ENCODE measurements around the gene ZNF630. TPM values are rescaled to one million over a fixed set of nuclear protein-coding genes. Genes with fewer than 3 reads are reported as not detected.

The ZNF630 gene
- total and polyA plus RNA-seq, 2 experiments from 2014 or later: 0.22 to 0.53 TPM

DNA sequence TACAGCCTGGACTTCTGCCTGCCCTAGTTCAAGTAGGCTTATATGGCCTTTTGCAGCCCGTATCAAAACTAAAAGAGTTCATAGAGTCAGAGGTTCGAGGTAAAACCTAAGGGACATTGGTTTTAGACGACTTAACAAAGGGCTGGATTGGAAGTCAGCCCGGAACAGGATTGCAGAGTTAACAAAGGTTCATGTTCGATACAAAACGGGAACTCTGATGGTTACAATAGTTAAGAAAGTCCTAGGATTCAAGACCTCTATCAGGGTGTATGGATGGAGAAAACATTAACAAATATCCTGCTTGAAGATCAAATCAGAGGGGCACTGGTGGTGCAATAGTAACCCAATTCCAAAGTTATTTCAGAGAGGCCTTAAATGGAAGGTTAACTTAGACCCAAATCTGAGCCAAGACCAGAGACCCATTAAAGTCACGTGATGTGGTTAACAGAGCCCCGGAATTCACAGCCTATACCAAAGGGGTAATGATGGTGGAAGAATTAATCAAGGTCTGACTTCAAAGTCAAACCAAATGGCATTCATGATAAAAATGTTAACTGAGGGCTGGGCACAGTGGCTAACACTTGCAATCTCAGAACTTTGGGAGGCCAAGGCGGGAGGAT, 656 bp upstream of the ZNF630 start:
- Histone ChIP-seq H3K36me3 (ENCODE audit: low read depth) (no peaks in the 10 kb centered on the region), H3K4me1 (ENCODE audit: insufficient read depth) (no peaks in the 10 kb centered on the region), H4K20me1 (ENCODE audit: insufficient read depth) (no peaks in the 10 kb centered on the region), H3K9me2 (ENCODE audit: insufficient read depth) (no peaks in the 10 kb centered on the region), H3K27ac (no peak overlapping the region), H3K9me3 (ENCODE audit: low read depth) (no peaks in the 10 kb centered on the region), H3K4me2 (ENCODE audit: unreplicated experiment) (peak overlapping the region; percentile 83), H3K79me2 (ENCODE audit: insufficient read depth) (no peaks in the 10 kb centered on the region), H3K4me3 (peak overlapping the region; percentile 84), H3K27me3 (replicated peaks; ENCODE audit: insufficient read depth) (no peaks in the 10 kb centered on the region), H3F3A (ENCODE audit: insufficient read depth) (no peaks in the 10 kb centered on the region), H3K9ac (no peak overlapping the region), H2AFZ (peak overlapping the region; percentile 97)
- WGBS, 2 experiments (ENCODE audit: low coverage in 1 of 2, low lambda C conversion rate in 2 of 2, missing lambda C conversion rate in 2 of 2): 67 to 68% methylated on average over 9 of the region's 9 CpGs
- no peak for TF ChIP-seq EZH2 (IDR thresholded peaks at IDR 0.05; ENCODE audit: insufficient read depth, poor library complexity, severe bottlenecking)
- no peak for TF ChIP-seq EZH2phosphoT487 (IDR thresholded peaks at IDR 0.05; ENCODE audit: insufficient read depth, low read depth)
- DNase-seq: no peak
- in situ Hi-C loops (cut with MboI): no loop called here

DNA sequence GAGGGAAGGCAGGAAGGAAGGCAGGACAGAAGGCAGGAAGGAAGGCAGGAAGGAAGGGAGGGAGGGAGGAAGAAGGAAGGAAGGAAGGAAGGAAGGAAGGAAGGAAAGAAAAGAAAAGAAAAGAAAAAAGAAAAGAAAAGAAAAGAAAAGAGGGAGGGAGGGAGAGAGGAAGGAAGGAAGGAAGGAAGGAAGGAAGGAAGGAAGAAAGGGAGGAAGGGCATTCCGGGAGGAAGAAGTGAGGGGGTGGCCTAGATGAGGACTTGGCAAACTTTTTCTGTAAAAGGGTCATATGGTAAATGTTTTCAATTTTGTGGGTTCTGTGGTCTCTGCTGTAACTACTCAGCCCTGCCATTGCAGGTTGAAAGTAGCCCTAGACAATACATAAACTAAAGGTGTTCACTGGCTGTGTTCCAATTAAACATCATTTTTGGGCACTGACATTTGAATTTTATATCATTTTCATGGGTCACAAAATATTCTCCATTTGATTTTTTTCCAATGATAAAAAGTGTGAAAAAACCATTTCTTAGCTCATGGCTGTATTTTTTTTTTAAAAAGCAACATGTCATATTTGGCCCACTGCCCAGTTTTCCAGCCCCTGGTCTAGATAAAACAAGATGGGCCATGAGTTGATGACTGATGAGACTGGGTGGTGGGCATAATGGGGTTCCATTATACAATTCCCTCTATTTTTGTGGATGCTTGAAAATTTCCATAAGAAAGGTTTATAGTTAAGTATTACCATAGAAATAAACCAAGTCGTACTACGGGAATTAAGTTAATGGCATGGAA, 3.1 kb downstream of the ZNF630 start:
- H3K9me2 ChIP-seq (ENCODE audit: insufficient read depth): no peaks in the 10 kb centered on the region
- H3F3A ChIP-seq (ENCODE audit: insufficient read depth): no peaks in the 10 kb centered on the region
- H3K27me3 ChIP-seq (replicated peaks; ENCODE audit: insufficient read depth): no peaks in the 10 kb centered on the region
- no peak overlapping the region for H3K9ac ChIP-seq
- no peak overlapping the region for H2AFZ ChIP-seq
- TF ChIP-seq EZH2 (IDR thresholded peaks at IDR 0.05; ENCODE audit: insufficient read depth, poor library complexity, severe bottlenecking): no peak
- no peak for TF ChIP-seq EZH2phosphoT487 (IDR thresholded peaks at IDR 0.05; ENCODE audit: insufficient read depth, low read depth)
- no peaks in the 10 kb centered on the region for H3K9me3 ChIP-seq (ENCODE audit: low read depth)
- H3K79me2 ChIP-seq (ENCODE audit: insufficient read depth): no peaks in the 10 kb centered on the region
- H3K4me3 ChIP-seq: no peak overlapping the region
- H4K20me1 ChIP-seq (ENCODE audit: insufficient read depth): no peaks in the 10 kb centered on the region
- H3K4me2 ChIP-seq (ENCODE audit: unreplicated experiment): no peak overlapping the region
- in situ Hi-C loops (cut with MboI): no loop called here
- no peaks in the 10 kb centered on the region for H3K4me1 ChIP-seq (ENCODE audit: insufficient read depth)
- DNase-seq: no peak
- WGBS, 2 experiments (ENCODE audit: low coverage in 1 of 2, low lambda C conversion rate in 2 of 2, missing lambda C conversion rate in 2 of 2): 90 to 95% methylated on average over 3 of the region's 3 CpGs
- H3K36me3 ChIP-seq (ENCODE audit: low read depth): no peaks in the 10 kb centered on the region
- H3K27ac ChIP-seq: no peak overlapping the region

DNA sequence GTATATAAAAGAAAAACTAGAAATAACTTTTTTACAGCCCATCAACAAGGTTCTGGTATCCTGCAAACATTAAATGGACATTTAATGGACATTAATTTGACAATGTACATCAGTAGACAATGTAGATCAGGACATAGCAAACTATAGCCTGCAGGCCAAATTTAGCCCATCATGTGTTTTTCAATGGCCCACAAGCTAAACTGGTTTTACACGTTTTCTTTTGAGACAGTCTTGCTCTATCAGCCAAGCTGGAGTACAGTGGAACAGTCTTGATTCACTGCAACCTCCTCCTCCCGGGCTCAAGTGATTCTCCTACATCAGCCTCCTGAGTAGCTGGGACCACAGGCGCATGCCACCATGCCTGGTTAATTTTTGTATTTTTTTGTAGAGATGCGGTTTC, 7.2 kb downstream of the ZNF630 start:
- no peaks in the 10 kb centered on the region for H3F3A ChIP-seq (ENCODE audit: insufficient read depth)
- H3K9me3 ChIP-seq (ENCODE audit: low read depth): no peaks in the 10 kb centered on the region
- H3K4me1 ChIP-seq (ENCODE audit: insufficient read depth): no peaks in the 10 kb centered on the region
- no peak overlapping the region for H3K9ac ChIP-seq
- no peaks in the 10 kb centered on the region for H3K79me2 ChIP-seq (ENCODE audit: insufficient read depth)
- WGBS, 2 experiments (ENCODE audit: low coverage in 1 of 2, low lambda C conversion rate in 2 of 2, missing lambda C conversion rate in 2 of 2): 79 to 86% methylated on average over 3 to 4 of the region's 4 CpGs
- H3K4me3 ChIP-seq: no peak overlapping the region
- in situ Hi-C loops (cut with MboI): no loop called here
- H3K4me2 ChIP-seq (ENCODE audit: unreplicated experiment): no peak overlapping the region
- no peaks in the 10 kb centered on the region for H3K36me3 ChIP-seq (ENCODE audit: low read depth)
- H3K9me2 ChIP-seq (ENCODE audit: insufficient read depth): no peaks in the 10 kb centered on the region
- no peak for TF ChIP-seq EZH2 (IDR thresholded peaks at IDR 0.05; ENCODE audit: insufficient read depth, poor library complexity, severe bottlenecking)
- TF ChIP-seq EZH2phosphoT487 (IDR thresholded peaks at IDR 0.05; ENCODE audit: insufficient read depth, low read depth): no peak
- no peaks in the 10 kb centered on the region for H4K20me1 ChIP-seq (ENCODE audit: insufficient read depth)
- no peak overlapping the region for H3K27ac ChIP-seq
- no peaks in the 10 kb centered on the region for H3K27me3 ChIP-seq (replicated peaks; ENCODE audit: insufficient read depth)
- no peak overlapping the region for H2AFZ ChIP-seq
- DNase-seq: no peak

DNA sequence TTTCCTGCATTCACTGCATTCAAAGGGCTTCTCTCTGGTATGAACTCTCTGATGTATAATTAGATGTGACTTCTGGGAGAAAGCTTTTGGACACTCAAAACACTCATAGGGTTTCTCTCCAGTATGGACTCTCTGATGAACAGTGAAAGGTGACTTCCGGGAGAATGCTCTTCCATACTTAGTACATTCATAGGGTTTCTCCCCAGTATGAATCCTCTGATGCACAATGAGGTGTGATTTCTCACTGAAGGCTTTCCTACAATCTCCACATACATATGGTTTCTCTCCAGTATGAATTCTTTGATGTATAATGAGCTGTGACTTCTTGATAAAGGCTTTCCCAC, 12.2 kb downstream of the ZNF630 start:
- no peak for DNase-seq
- Histone ChIP-seq H3K79me2 (ENCODE audit: insufficient read depth) (no peaks in the 10 kb centered on the region), H3K9me2 (ENCODE audit: insufficient read depth) (no peaks in the 10 kb centered on the region), H3K36me3 (ENCODE audit: low read depth) (no peaks in the 10 kb centered on the region), H3K27ac (no peak overlapping the region), H3K4me3 (no peak overlapping the region), H3K9ac (no peak overlapping the region), H2AFZ (no peak overlapping the region), H3K27me3 (replicated peaks; ENCODE audit: insufficient read depth) (no peaks in the 10 kb centered on the region), H3F3A (ENCODE audit: insufficient read depth) (no peaks in the 10 kb centered on the region), H3K9me3 (ENCODE audit: low read depth) (no peaks in the 10 kb centered on the region), H3K4me1 (ENCODE audit: insufficient read depth) (no peaks in the 10 kb centered on the region), H3K4me2 (ENCODE audit: unreplicated experiment) (no peak overlapping the region), H4K20me1 (ENCODE audit: insufficient read depth) (no peaks in the 10 kb centered on the region)
- no peak for TF ChIP-seq EZH2 (IDR thresholded peaks at IDR 0.05; ENCODE audit: insufficient read depth, poor library complexity, severe bottlenecking)
- no peak for TF ChIP-seq EZH2phosphoT487 (IDR thresholded peaks at IDR 0.05; ENCODE audit: insufficient read depth, low read depth)
- 89 to 90% methylated on average over 1 of the region's 1 CpG for WGBS, 2 experiments (ENCODE audit: low coverage in 1 of 2, low lambda C conversion rate in 2 of 2, missing lambda C conversion rate in 2 of 2)
- in situ Hi-C loops (cut with MboI): no loop called here
